Caco-2 (cell line): ENCODE measurements around the gene APOA1. TPM values are rescaled to one million over a fixed set of nuclear protein-coding genes. Genes with fewer than 3 reads are reported as not detected.

ENCODE experiments used
- BruUV-seq: library from RNA; stranded (reverse); fragments of 400-500 nt; replicated peaks from 2 replicates; lab custom pipeline; 2021; lab: Mats Ljungman, UMichigan
- CTCF ChIA-PET: fragments of 300-600 bp; sonication (Branson Sonifier 250); formaldehyde crosslinking; loops from one replicate; lab custom pipeline; 2022; ENCODE audit warnings: antibody characterized with exemption; lab: Charles Lee
- POLR2A ChIA-PET: fragments of 300-600 bp; sonication (Branson Sonifier 250); formaldehyde crosslinking; loops from one replicate; lab custom pipeline; 2022; ENCODE audit warnings: antibody characterized with exemption; lab: Charles Lee
- DNase-seq, 2 experiments: peaks; one replicate each; pipeline versions ENCODE4 v3.0.0 to v3.0.0-alpha.2; 2020 to 2022
- H3K27me3 ChIP-seq: replicated peaks from 2 replicates; pipeline ENCODE4 v1.6.0; 2011; ENCODE audit warnings: low read length; ENCODE audit not compliant: control insufficient read depth, insufficient read depth
- H3K36me3 ChIP-seq: 2 replicates; pipeline ENCODE4 v1.5.1; 2011; ENCODE audit warnings: low read length; ENCODE audit not compliant: control insufficient read depth, insufficient read depth
- H3K4me1 ChIP-seq: fragments of 250-450 bp; sonication (Bioruptor Pico); 2 replicates; pipeline ENCODE4 v1.5.1; 2020; ENCODE audit warnings: mild to moderate bottlenecking
- H3K4me3 ChIP-seq: 2 replicates; pipeline ENCODE4 v1.5.1; 2011; ENCODE audit warnings: low read depth, mild to moderate bottlenecking, control low read depth, low read length
- H3K9me3 ChIP-seq: fragments of 250-450 bp; sonication (Bioruptor Pico); 2 replicates; pipeline ENCODE4 v1.5.1; 2020; ENCODE audit warnings: mild to moderate bottlenecking, moderate library complexity
- H3K27ac Mint-ChIP-seq: one replicate; pipeline ENCODE4 v1.8.0; 2022; ENCODE audit warnings: mixed read lengths; ENCODE audit not compliant: unreplicated experiment
- H3K27me3 Mint-ChIP-seq: one replicate; pipeline ENCODE4 v1.8.0; 2022; ENCODE audit warnings: mixed read lengths; ENCODE audit not compliant: insufficient read depth, unreplicated experiment
- H3K36me3 Mint-ChIP-seq: one replicate; pipeline ENCODE4 v1.8.0; 2022; ENCODE audit warnings: mild to moderate bottlenecking, mixed read lengths; ENCODE audit not compliant: insufficient read depth, unreplicated experiment
- H3K4me1 Mint-ChIP-seq: one replicate; pipeline ENCODE4 v1.8.0; 2022; ENCODE audit warnings: low read depth, mixed read lengths; ENCODE audit not compliant: unreplicated experiment
- H3K4me3 Mint-ChIP-seq: one replicate; pipeline ENCODE4 v1.8.0; 2022; ENCODE audit warnings: mild to moderate bottlenecking, moderate library complexity, mixed read lengths; ENCODE audit not compliant: unreplicated experiment
- H3K9me3 Mint-ChIP-seq: one replicate; pipeline ENCODE4 v1.8.0; 2022; ENCODE audit warnings: mixed read lengths; ENCODE audit not compliant: unreplicated experiment
- CTCF ChIP-seq, 2 experiments: fragments of 200-600 bp in 1 of 2; IDR thresholded peaks; 1 replicate in 1 of 2; 2 replicates in 1 of 2; pipeline versions ENCODE4 v1.5.1 to v1.8.0; 2011 to 2022; ENCODE audit warnings: antibody characterized with exemption in 1 of 2, control low read depth in 1 of 2, inconsistent platforms in 1 of 2, low read depth in 1 of 2, low read length in 1 of 2, mild to moderate bottlenecking in 1 of 2, moderate library complexity in 1 of 2; ENCODE audit not compliant: insufficient read depth in 1 of 2, severe bottlenecking in 1 of 2, unreplicated experiment in 1 of 2
- intact Hi-C: fragments of 100-400 bp; cut with micrococcal nuclease; formaldehyde crosslinking; loops from one replicate; pipeline ENCODE4 v1.10.0; 2022; ENCODE audit not compliant: unreplicated experiment
- total RNA-seq: library from RNA; stranded (reverse); gene quantifications from 2 replicates; pipeline ENCODE4 v1.2.3, GENCODE V29; 2022

Gene APOA1
- total RNA-seq, 1 experiment from 2014 or later: 913 TPM

DNA sequence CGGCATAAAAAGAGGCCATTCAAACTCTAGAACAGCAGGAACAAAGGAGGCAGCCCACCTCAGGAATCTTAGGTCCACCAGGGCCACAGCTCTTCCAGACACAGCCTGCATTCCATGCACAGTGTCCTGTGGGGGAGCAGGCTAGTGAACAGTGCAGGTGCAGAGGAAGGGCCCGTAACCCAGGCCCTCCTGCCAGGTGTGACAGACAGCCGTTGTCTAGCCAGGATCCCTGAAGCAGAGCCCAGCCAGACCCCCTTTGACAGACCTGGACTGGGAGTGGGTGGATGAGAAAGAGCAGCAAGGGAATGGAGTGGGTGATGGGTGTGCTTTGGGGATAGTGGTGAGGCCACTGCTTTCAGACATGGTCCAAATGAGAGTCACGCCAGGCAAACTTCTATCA, 48.4 kb downstream of the APOA1 start:
- H3K4me1 Mint-ChIP-seq: peaks cover 50% of the 10 kb centered on the region
- peak in 1 of 2 experiments; percentile 26 for DNase-seq
- H3K36me3 ChIP-seq: peaks cover 14% of the 10 kb centered on the region
- H3K9me3 Mint-ChIP-seq: peaks cover under 1% of the 10 kb centered on the region
- no peaks in the 10 kb centered on the region for H3K27me3 ChIP-seq
- H3K4me3 Mint-ChIP-seq: peak overlapping the region; percentile 80
- H3K36me3 Mint-ChIP-seq: peaks cover 41% of the 10 kb centered on the region
- H3K4me1 ChIP-seq: peaks cover 56% of the 10 kb centered on the region
- POLR2A ChIA-PET: interaction anchor here (2.8 to 3.1 kb wide), 2 partner anchors 40 to 48 kb away, joined by 18 to 24 read pairs; partner anchors contain the start of genes APOA1 and APOC3
- CTCF ChIA-PET: interaction anchor here (1.4 to 5.5 kb wide), 5 partner anchors 19 to 54 kb away, joined by 6 to 52 read pairs (median 15); partner anchors contain the start of genes APOA1 and APOC3
- H3K27ac Mint-ChIP-seq: peak overlapping the region; percentile 94
- no peak for TF ChIP-seq CTCF (IDR thresholded peaks at IDR 0.05; ENCODE audit: insufficient read depth in 1 of 2, low read depth in 1 of 2, low read length in 1 of 2, severe bottlenecking in 1 of 2, unreplicated experiment in 1 of 2)
- intact Hi-C loops: loop anchor here (1.0 to 5.0 kb wide), 3 partner anchors 16 to 308 kb away; partner anchors contain the start of genes APOC3 and SIK3
- no TSS peak for BruUV-seq
- no peaks in the 10 kb centered on the region for H3K27me3 Mint-ChIP-seq
- H3K4me3 ChIP-seq: peak overlapping the region; percentile 80
- H3K9me3 ChIP-seq: no peaks in the 10 kb centered on the region

GRCh38 chr11:116788534-116788933, 48.9 kb downstream of the APOA1 start:
- Histone ChIP-seq H3K9me3 (no peaks in the 10 kb centered on the region), H3K4me1 (peaks cover 52% of the 10 kb centered on the region), H3K27me3 (no peaks in the 10 kb centered on the region), H3K4me3 (peak overlapping the region; percentile 80), H3K36me3 (peaks cover 14% of the 10 kb centered on the region)
- Mint-ChIP-seq H3K36me3 (peaks cover 45% of the 10 kb centered on the region), H3K9me3 (no peaks in the 10 kb centered on the region), H3K27me3 (no peaks in the 10 kb centered on the region), H3K4me3 (peak overlapping the region; percentile 80), H3K4me1 (peaks cover 48% of the 10 kb centered on the region), H3K27ac (peak overlapping the region; percentile 94)
- TSS peak; percentile 96 for BruUV-seq
- ChIA-PET POLR2A (interaction anchor here (0.6 to 3.1 kb wide), 10 partner anchors 12 to 356 kb away, joined by 3 to 24 read pairs (median 4); partner anchors contain the start of genes APOA1, APOC3 and PAFAH1B2), CTCF (interaction anchor here (0.9 to 3.7 kb wide), 7 partner anchors 20 to 317 kb away, joined by 3 to 32 read pairs (median 6); partner anchors contain the start of genes APOA1 and APOC3)
- DNase-seq: no peak
- intact Hi-C loops: loop anchor here (1.0 to 5.0 kb wide), 3 partner anchors 15 to 309 kb away; partner anchors contain the start of genes APOC3 and SIK3
- no peak for TF ChIP-seq CTCF (IDR thresholded peaks at IDR 0.05; ENCODE audit: insufficient read depth in 1 of 2, low read depth in 1 of 2, low read length in 1 of 2, severe bottlenecking in 1 of 2, unreplicated experiment in 1 of 2)

- CTCF ChIA-PET: interaction anchor here (0.9 to 3.7 kb wide), 8 partner anchors 20 to 318 kb away, joined by 3 to 32 read pairs (median 4); partner anchors contain the start of genes APOA1 and APOC3
- Histone ChIP-seq H3K27me3 (no peaks in the 10 kb centered on the region), H3K36me3 (peaks cover 15% of the 10 kb centered on the region), H3K9me3 (no peaks in the 10 kb centered on the region), H3K4me3 (peak within 1 kb of the TSS; percentile 80), H3K4me1 (peaks cover 46% of the 10 kb centered on the region)
- DNase-seq: peak; percentile 84 to 90
- Mint-ChIP-seq H3K4me1 (peaks cover 42% of the 10 kb centered on the region), H3K4me3 (peak within 1 kb of the TSS; percentile 80), H3K36me3 (peaks cover 51% of the 10 kb centered on the region), H3K27me3 (no peaks in the 10 kb centered on the region), H3K9me3 (no peaks in the 10 kb centered on the region), H3K27ac (peak within 1 kb of the TSS; percentile 94)
- intact Hi-C loops: loop anchor here (1.0 to 5.0 kb wide), 3 partner anchors 15 to 309 kb away; partner anchors contain the start of genes APOC3 and SIK3
- no TSS peak for BruUV-seq
- TF ChIP-seq CTCF (IDR thresholded peaks at IDR 0.05; ENCODE audit: insufficient read depth in 1 of 2, low read depth in 1 of 2, low read length in 1 of 2, severe bottlenecking in 1 of 2, unreplicated experiment in 1 of 2): no peak
- POLR2A ChIA-PET: interaction anchor here (0.6 to 3.1 kb wide), 11 partner anchors 11 to 356 kb away, joined by 3 to 24 read pairs (median 4); partner anchors contain the start of genes APOA1, APOC3 and PAFAH1B2
These were observed 49.5 kb downstream of the APOA1 start, which contains the start of gene ZPR1 for GRCh38 chr11:116787786-116788486. Gene ZPR1 (minus strand): TSS chr11:116788023. CDS start chr11:116787990, 33 bp downstream.
